Measurements from ENCODE around the gene KIAA0586. TPM values are rescaled to one million over a fixed set of nuclear protein-coding genes. Genes with fewer than 3 reads are reported as not detected.

Gene KIAA0586
- total RNA-seq, 1 experiment from 2014 or later: 25.7 TPM

DNA sequence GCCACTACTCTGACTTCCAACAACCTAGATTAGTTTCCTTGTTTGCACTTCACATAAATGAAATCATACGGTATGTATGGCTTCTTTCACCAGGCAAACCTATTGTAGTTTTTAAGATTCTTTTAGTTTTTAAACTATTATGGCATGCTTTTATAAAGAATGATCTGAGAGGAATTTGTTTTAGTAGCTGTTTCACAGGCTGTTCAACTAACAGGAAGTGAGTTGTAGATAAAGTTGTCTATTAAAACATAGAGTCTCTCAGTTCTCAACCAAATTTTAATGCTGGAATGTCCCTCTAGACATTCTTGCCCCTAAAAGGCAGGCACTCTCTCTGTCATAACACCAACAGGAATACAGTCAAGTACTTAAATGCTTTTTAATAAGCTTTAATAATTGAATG lies 107.5 kb downstream of the KIAA0586 start (continued):
- TF ChIP-seq EZH2phosphoT487 (IDR thresholded peaks at IDR 0.05; ENCODE audit: borderline replicate concordance): no peak
- TF ChIP-seq FOSL1 (IDR thresholded peaks at IDR 0.05; ENCODE audit: low read depth): no peak

DNA sequence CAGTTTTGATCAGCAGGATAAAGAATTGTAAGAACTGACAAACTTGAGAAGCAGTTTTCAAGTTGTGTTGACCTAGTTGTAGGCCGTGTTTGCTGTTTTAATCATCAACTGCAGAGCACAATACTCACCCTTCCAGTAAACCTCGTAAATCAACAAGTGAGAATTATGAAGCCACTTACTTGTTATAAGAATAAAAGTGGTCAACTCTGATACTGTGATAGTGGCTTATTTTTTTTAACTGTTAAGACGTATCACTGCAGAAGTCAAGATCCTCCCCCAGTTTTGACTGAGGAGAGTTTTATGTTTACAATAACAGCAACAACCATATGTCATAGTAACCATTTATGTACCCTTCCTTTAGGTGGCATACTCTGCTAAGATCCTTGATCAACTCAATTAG lies 109.5 kb downstream of the KIAA0586 start:
- no peaks in the 10 kb centered on the region for H3K4me1 ChIP-seq (ENCODE audit: control insufficient read depth in 1 of 2, insufficient read depth in 2 of 2, low read length in 2 of 2)
- ChIA-PET POLR2A (no interaction called here), RAD21 (ENCODE audit: low non-redundant PET in 1 of 2, low total read pairs in 2 of 2, uncharacterized antibody in 2 of 2, unreplicated experiment in 2 of 2) (no interaction called here), CTCF (no interaction called here)
- intact Hi-C loops (cut with micrococcal nuclease): no loop called here
- H3K9me2 ChIP-seq (ENCODE audit: insufficient read depth): no peaks in the 10 kb centered on the region
- no peaks in the 10 kb centered on the region for H3K27me3 ChIP-seq (ENCODE audit: insufficient read depth, low read length)
- DNase-seq (ENCODE audit: low read depth, low spot score) (no peak), ATAC-seq (no peak)
- H4K20me1 ChIP-seq (ENCODE audit: insufficient read depth): no peaks in the 10 kb centered on the region
- TF ChIP-seq EZH2 (IDR thresholded peaks at IDR 0.05): no peak
- TF ChIP-seq CBX3 (IDR thresholded peaks at IDR 0.05; ENCODE audit: low read depth): no peak
- TF ChIP-seq SIN3A (IDR thresholded peaks at IDR 0.05; ENCODE audit: low read depth): no peak
- no peak for TF ChIP-seq TCF7L2 (IDR thresholded peaks at IDR 0.05; ENCODE audit: borderline replicate concordance, extremely low read depth, insufficient read depth, insufficient read length)
- TF ChIP-seq ZNF274 (IDR thresholded peaks at IDR 0.05; ENCODE audit: low read depth, low read length): no peak
- no peak for TF ChIP-seq ELF1 (IDR thresholded peaks at IDR 0.05; ENCODE audit: borderline replicate concordance, low read depth)
- no peak for TF ChIP-seq YY1 (IDR thresholded peaks at IDR 0.05; ENCODE audit: extremely low read depth, insufficient replicate concordance, low read depth, low read length)
- TF ChIP-seq SP1 (IDR thresholded peaks at IDR 0.05; ENCODE audit: low read depth): no peak
- TF ChIP-seq EZH2phosphoT487 (IDR thresholded peaks at IDR 0.05; ENCODE audit: borderline replicate concordance): no peak
- no peak for TF ChIP-seq JUND (IDR thresholded peaks at IDR 0.05)
- no peak for TF ChIP-seq ZFX (IDR thresholded peaks at IDR 0.05)
- TF ChIP-seq ATF3 (IDR thresholded peaks at IDR 0.05): no peak
- no peak for TF ChIP-seq SRF (IDR thresholded peaks at IDR 0.05; ENCODE audit: low read depth)
- TF ChIP-seq MAX (IDR thresholded peaks at IDR 0.05): no peak
- TF ChIP-seq ZBTB33 (IDR thresholded peaks at IDR 0.05; ENCODE audit: extremely low read depth, insufficient replicate concordance, low read length): no peak
- TF ChIP-seq CEBPB (IDR thresholded peaks at IDR 0.05; ENCODE audit: low read depth): no peak
- H3K9me3 ChIP-seq (ENCODE audit: control insufficient read depth in 1 of 2, insufficient read depth in 1 of 2, low read depth in 1 of 2, low read length in 2 of 2): no peaks in the 10 kb centered on the region
- H3K4me2 ChIP-seq (ENCODE audit: low read length): no peak overlapping the region
- H3K27ac ChIP-seq (ENCODE audit: low read depth, low read length): no peak overlapping the region
- no peak overlapping the region for H3K9ac ChIP-seq (ENCODE audit: low read length)
- no TSS peak for BruUV-seq (replicated peaks)
- no peak overlapping the region for H3K4me3 ChIP-seq (replicated peaks in 1 of 2; ENCODE audit: low read depth in 1 of 2, low read length in 2 of 2)
- H2AFZ ChIP-seq (ENCODE audit: low read depth, low read length, poor library complexity, severe bottlenecking): no peak overlapping the region
- H3K79me2 ChIP-seq (ENCODE audit: insufficient read depth, low read length): no peaks in the 10 kb centered on the region
- H3K36me3 ChIP-seq (ENCODE audit: control insufficient read depth in 1 of 2, insufficient read depth in 2 of 2, low read length in 2 of 2): no peaks in the 10 kb centered on the region

Measured in HCT116 (cell line).